OCI-LY7 (cell line): ENCODE measurements around the gene C9.

Experiments
- EZH2phosphoT487 ChIP-seq: fragments of 200-600 bp; sonication (generic); IDR thresholded peaks from 2 replicates; pipeline ENCODE4 v1.6.1; 2018; ENCODE audit warnings: low read depth, borderline replicate concordance, mild to moderate bottlenecking, mixed run types, antibody characterized with exemption, low read length, moderate library complexity, mixed read lengths
- TF ChIP-seq, protein P1 (sequence below): fragments of 200-600 bp; sonication (generic); conservative IDR thresholded peaks from 2 replicates; pipeline ENCODE4 v1.5.1; 2014; ENCODE audit warnings: mild to moderate bottlenecking, antibody characterized with exemption, low read length, moderate library complexity, mixed read lengths

DNA sequence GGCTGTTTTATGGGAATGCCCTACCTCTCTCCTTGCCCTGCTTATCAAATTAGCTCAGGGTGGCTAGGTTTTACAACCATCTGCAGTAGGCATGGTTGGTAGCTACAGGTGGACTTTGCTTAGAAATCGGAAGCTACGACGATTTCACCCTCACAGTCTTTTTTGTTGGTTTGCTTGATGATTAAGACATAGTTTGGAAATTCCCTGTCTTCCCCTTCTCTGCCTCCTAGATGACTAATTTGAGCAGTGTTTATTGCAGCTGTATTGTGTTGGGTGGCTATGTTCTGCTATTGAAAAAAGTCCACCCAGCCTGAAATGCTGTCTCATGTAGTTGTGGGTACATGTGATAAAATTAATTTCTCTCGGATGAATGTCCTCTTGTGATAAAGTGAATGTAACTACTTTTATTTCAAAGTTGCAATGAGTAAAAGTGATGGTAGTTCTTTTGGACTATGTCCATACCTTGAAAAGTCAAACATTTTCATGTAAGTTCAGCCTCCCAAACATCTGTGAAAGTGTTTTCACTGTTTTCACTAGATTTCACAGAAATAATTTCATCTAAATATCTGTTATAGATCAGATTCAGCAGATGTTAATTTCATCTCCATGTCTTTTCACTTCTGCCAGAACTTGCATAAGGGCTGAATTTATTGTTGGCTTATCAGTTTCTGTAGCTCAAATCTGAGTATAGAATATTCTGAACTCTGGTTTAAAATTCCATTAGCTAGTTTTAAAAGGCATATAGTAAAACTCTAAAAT lies 107.6 kb downstream of the C9 start:
- no peak for TF ChIP-seq EZH2phosphoT487
- TF ChIP-seq, protein P1, sequence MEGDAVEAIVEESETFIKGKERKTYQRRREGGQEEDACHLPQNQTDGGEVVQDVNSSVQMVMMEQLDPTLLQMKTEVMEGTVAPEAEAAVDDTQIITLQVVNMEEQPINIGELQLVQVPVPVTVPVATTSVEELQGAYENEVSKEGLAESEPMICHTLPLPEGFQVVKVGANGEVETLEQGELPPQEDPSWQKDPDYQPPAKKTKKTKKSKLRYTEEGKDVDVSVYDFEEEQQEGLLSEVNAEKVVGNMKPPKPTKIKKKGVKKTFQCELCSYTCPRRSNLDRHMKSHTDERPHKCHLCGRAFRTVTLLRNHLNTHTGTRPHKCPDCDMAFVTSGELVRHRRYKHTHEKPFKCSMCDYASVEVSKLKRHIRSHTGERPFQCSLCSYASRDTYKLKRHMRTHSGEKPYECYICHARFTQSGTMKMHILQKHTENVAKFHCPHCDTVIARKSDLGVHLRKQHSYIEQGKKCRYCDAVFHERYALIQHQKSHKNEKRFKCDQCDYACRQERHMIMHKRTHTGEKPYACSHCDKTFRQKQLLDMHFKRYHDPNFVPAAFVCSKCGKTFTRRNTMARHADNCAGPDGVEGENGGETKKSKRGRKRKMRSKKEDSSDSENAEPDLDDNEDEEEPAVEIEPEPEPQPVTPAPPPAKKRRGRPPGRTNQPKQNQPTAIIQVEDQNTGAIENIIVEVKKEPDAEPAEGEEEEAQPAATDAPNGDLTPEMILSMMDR: no peak
